GM19043 (cell line): ENCODE data around the gene COL23A1.

Source experiments
- ATAC-seq: cut with Tn5 transposase; IDR thresholded peaks from one replicate; pipeline ENCODE4 v1.9.1; 2021; ENCODE audit warnings: low read depth; ENCODE audit not compliant: unreplicated experiment

Gene COL23A1

GRCh38 chr5:178429491-178430185 is 160.6 kb downstream of the COL23A1 start:
- ATAC-seq = no peak

GRCh38 chr5:178429156-178429468 is 161.1 kb downstream of the COL23A1 start:
- ATAC-seq = no peak

GRCh38 chr5:178428341-178429155 is 161.6 kb downstream of the COL23A1 start:
- ATAC-seq = no peak

- ATAC-seq = no peak
These were observed 162.5 kb downstream of the COL23A1 start for GRCh38 chr5:178427576-178428197.

- no peak for ATAC-seq
These were observed 163.7 kb downstream of the COL23A1 start for GRCh38 chr5:178426326-178427130.

GRCh38 chr5:178425621-178426068 is 164.5 kb downstream of the COL23A1 start:
- ATAC-seq = no peak

- ATAC-seq = no peak
These were observed 165.4 kb downstream of the COL23A1 start for GRCh38 chr5:178424810-178425177.

- no peak for ATAC-seq
These were observed 166.0 kb downstream of the COL23A1 start for GRCh38 chr5:178423901-178424809.

GRCh38 chr5:178423431-178423830 is 166.8 kb downstream of the COL23A1 start:
- no peak for ATAC-seq

- no peak for ATAC-seq
These were observed 167.8 kb downstream of the COL23A1 start for GRCh38 chr5:178422400-178422775.

- ATAC-seq = no peak
These were observed 168.3 kb downstream of the COL23A1 start for GRCh38 chr5:178421699-178422399.

GRCh38 chr5:178421128-178421527 is 169.1 kb downstream of the COL23A1 start:
- no peak for ATAC-seq

- ATAC-seq = no peak
These were observed 169.8 kb downstream of the COL23A1 start for GRCh38 chr5:178420354-178420781.

GRCh38 chr5:178419651-178420050 is 170.5 kb downstream of the COL23A1 start:
- no peak for ATAC-seq

- ATAC-seq = no peak
These were observed 171.0 kb downstream of the COL23A1 start for GRCh38 chr5:178419196-178419595.

GRCh38 chr5:178418471-178419010 is 171.7 kb downstream of the COL23A1 start:
- ATAC-seq = no peak

GRCh38 chr5:178418031-178418430 is 172.2 kb downstream of the COL23A1 start:
- no peak for ATAC-seq

- no peak for ATAC-seq
These were observed 172.8 kb downstream of the COL23A1 start for GRCh38 chr5:178417391-178417811.

- no peak for ATAC-seq
These were observed 173.3 kb downstream of the COL23A1 start for GRCh38 chr5:178416919-178417318.
